Type B pancreatic cell (in vitro differentiated cells): ENCODE results near the gene IGF2. TPM values are rescaled to one million over a fixed set of nuclear protein-coding genes. Genes with fewer than 3 reads are reported as not detected.

ENCODE experiments used
- DNase-seq: peaks from one replicate; pipeline ENCODE4 v3.0.0; 2021; ENCODE audit warnings: mixed read lengths; ENCODE audit not compliant: unreplicated experiment; ENCODE audit errors: extremely low spot score
- H3K27ac Mint-ChIP-seq: 2 replicates; pipeline ENCODE4 v1.8.0; 2021; ENCODE audit warnings: mild to moderate bottlenecking, mixed read lengths
- H3K27me3 Mint-ChIP-seq: 2 replicates; pipeline ENCODE4 v1.8.0; 2021; ENCODE audit warnings: mixed read lengths
- H3K36me3 Mint-ChIP-seq: 2 replicates; pipeline ENCODE4 v1.8.0; 2021; ENCODE audit warnings: mixed read lengths
- H3K4me1 Mint-ChIP-seq: one replicate; pipeline ENCODE4 v1.8.0; 2021; ENCODE audit warnings: mixed read lengths; ENCODE audit not compliant: unreplicated experiment
- H3K4me3 Mint-ChIP-seq: 2 replicates; pipeline ENCODE4 v1.8.0; 2021; ENCODE audit warnings: mild to moderate bottlenecking, mixed read lengths
- H3K9me3 Mint-ChIP-seq: 2 replicates; pipeline ENCODE4 v1.8.0; 2021; ENCODE audit warnings: mixed read lengths
- long read RNA-seq: library from polyadenylated mRNA; unstranded; transcript quantifications from one replicate; pipeline ENCODE4 v2.0.0, GENCODE V29; 2020
- total RNA-seq: library from RNA; stranded (reverse); gene quantifications from 2 replicates; pipeline ENCODE4 v1.2.1, GENCODE V29; 2021; ENCODE audit warnings: low replicate concordance
- TF ChIP-seq, protein P1 (sequence below): fragments of 200-600 bp; sonication (generic); conservative IDR thresholded peaks from 2 replicates; pipeline ENCODE4 v1.5.0; 2021; ENCODE audit warnings: antibody characterized with exemption, mild to moderate bottlenecking

Gene IGF2, protein sequence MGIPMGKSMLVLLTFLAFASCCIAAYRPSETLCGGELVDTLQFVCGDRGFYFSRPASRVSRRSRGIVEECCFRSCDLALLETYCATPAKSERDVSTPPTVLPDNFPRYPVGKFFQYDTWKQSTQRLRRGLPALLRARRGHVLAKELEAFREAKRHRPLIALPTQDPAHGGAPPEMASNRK
- 2,350 and 3,865 TPM in 2 replicates for total RNA-seq
- long read RNA-seq, full-length matches to known transcripts: 13 of 18 reads
- long read RNA-seq, partial matches to known transcripts: 2 of 18 reads
- long read RNA-seq, other reads (novel, unspliced or antisense): 3 of 18 reads

- peaks cover 50% of the 10 kb centered on the region for H3K27me3 Mint-ChIP-seq
- no peaks in the 10 kb centered on the region for H3K9me3 Mint-ChIP-seq
- peak within 1 kb of the TSS; percentile 74 for H3K27ac Mint-ChIP-seq
- H3K4me3 Mint-ChIP-seq: peak within 1 kb of the TSS; percentile 89
- peaks cover 17% of the 10 kb centered on the region for H3K36me3 Mint-ChIP-seq
- no peak for DNase-seq
- peaks cover 9% of the 10 kb centered on the region for H3K4me1 Mint-ChIP-seq
- TF ChIP-seq, protein P1, sequence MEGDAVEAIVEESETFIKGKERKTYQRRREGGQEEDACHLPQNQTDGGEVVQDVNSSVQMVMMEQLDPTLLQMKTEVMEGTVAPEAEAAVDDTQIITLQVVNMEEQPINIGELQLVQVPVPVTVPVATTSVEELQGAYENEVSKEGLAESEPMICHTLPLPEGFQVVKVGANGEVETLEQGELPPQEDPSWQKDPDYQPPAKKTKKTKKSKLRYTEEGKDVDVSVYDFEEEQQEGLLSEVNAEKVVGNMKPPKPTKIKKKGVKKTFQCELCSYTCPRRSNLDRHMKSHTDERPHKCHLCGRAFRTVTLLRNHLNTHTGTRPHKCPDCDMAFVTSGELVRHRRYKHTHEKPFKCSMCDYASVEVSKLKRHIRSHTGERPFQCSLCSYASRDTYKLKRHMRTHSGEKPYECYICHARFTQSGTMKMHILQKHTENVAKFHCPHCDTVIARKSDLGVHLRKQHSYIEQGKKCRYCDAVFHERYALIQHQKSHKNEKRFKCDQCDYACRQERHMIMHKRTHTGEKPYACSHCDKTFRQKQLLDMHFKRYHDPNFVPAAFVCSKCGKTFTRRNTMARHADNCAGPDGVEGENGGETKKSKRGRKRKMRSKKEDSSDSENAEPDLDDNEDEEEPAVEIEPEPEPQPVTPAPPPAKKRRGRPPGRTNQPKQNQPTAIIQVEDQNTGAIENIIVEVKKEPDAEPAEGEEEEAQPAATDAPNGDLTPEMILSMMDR: peak; percentile 15
Observed at GRCh38 chr11:2139123-2139521, at the start of gene IGF2. Gene IGF2, minus strand, starts transcription at chr11:2139389. Its CDS starts 3,866 bp downstream, at chr11:2135523.

DNA sequence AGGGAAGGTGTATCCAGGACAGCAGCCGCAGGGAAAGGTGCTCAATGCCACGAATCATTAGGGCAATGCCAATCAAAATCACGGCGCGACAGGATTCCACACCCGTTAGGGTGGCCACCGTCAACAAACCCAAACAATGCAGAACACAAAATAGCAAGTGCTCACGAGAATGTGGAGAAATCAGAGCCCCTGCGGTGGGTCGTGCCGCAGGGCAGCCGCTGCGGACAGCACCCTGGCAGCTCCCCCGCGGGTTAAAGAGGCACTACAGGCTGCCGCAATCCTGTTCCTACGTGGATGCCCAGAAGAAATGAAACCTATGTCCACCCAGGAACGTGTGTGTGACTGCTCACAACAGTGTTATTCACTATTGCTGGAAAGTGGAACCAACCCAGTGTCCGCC is 49.6 kb upstream of the IGF2 start:
- Mint-ChIP-seq H3K9me3 (no peaks in the 10 kb centered on the region), H3K27me3 (peaks cover 8% of the 10 kb centered on the region), H3K4me1 (peaks cover 17% of the 10 kb centered on the region), H3K4me3 (no peak overlapping the region), H3K36me3 (no peaks in the 10 kb centered on the region), H3K27ac (no peak overlapping the region)
- TF ChIP-seq, protein P1: no peak
- no peak for DNase-seq

DNA sequence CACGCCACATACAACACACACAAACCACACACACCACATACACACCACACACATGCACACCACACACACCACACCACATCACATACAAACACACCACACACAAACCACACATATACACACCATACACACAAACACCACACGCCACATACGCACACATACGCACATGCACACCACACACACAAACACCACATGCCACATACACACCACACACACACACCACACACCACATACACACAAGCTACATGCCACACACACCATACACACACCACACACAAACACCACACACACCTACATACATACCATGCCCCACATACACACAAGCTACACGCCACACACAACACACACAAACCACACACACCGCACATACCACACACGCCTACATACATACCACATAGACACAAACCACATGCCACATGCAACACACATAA is 48.1 kb upstream of the IGF2 start:
- no peak for DNase-seq
- Mint-ChIP-seq H3K27me3 (peaks cover 8% of the 10 kb centered on the region), H3K36me3 (no peaks in the 10 kb centered on the region), H3K27ac (no peak overlapping the region), H3K4me3 (no peak overlapping the region), H3K9me3 (no peaks in the 10 kb centered on the region), H3K4me1 (peaks cover 17% of the 10 kb centered on the region)
- TF ChIP-seq, protein P1: no peak

GRCh38 chr11:2186669-2187279 is 47.6 kb upstream of the IGF2 start:
- Mint-ChIP-seq H3K36me3 (no peaks in the 10 kb centered on the region), H3K27me3 (peaks cover 8% of the 10 kb centered on the region), H3K4me1 (peaks cover 17% of the 10 kb centered on the region), H3K27ac (no peak overlapping the region), H3K4me3 (no peak overlapping the region), H3K9me3 (no peaks in the 10 kb centered on the region)
- no peak for DNase-seq
- TF ChIP-seq, protein P1: peak; percentile 75

DNA sequence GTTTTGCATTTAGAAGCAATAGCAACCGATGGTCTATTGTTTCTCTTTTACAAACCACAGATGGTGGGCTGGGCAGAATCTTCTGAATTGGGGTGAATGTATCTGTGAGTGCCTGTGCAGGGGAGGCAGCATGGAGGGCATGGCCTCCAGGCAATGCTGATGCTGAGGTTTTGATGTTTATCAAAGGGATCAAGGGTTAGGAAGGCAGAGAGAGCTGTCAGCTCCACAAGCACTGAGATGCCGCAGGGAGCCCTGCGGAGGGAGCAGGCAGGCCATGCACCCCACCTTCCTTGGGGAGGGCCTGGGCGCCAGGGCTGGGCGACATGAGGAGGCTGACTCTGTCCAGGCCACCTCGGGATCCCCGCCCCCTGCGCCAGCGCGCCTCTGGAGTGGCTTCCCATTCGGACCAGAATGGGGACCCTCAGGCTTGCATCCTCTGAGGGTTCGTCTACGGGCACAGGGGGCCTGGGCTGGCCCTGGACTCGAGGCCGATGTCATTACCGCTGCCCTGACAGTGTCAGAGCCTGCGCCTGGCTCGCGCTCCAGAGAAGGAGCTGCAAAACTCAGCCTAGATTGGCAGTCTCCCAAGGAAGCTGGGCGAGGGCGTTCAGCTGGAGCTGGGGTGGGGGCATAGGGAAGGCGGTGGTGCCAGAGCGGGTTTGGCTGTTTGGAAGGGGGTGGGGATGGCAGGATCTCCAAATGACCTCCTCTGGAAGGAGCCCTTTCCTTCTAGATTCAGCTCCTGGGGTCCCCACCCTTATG is 46.3 kb upstream of the IGF2 start:
- Mint-ChIP-seq H3K9me3 (no peaks in the 10 kb centered on the region), H3K4me1 (peaks cover 12% of the 10 kb centered on the region), H3K4me3 (no peak overlapping the region), H3K36me3 (no peaks in the 10 kb centered on the region), H3K27me3 (peaks cover 4% of the 10 kb centered on the region), H3K27ac (no peak overlapping the region)
- no peak for DNase-seq
- TF ChIP-seq, protein P1: no peak
